Nucleus accumbens (tissue), 56 donors: Measurements from ENCODE around the gene SNX13.
"Not testable (repeated sequence)": the region's sequence is repeated elsewhere in the genome, so short reads cannot be mapped to it uniquely, and the experiment has no call there.

ENCODE experiments used
- DNase-seq, 56 donors: peaks; one replicate each; lab custom pipeline; 2025; lab: John Stamatoyannopoulos, UW

The SNX13 gene

GRCh38 chr7:17913250-17913649 is 27.0 kb downstream of the SNX13 start:
- DNase-seq, result no peak

DNA sequence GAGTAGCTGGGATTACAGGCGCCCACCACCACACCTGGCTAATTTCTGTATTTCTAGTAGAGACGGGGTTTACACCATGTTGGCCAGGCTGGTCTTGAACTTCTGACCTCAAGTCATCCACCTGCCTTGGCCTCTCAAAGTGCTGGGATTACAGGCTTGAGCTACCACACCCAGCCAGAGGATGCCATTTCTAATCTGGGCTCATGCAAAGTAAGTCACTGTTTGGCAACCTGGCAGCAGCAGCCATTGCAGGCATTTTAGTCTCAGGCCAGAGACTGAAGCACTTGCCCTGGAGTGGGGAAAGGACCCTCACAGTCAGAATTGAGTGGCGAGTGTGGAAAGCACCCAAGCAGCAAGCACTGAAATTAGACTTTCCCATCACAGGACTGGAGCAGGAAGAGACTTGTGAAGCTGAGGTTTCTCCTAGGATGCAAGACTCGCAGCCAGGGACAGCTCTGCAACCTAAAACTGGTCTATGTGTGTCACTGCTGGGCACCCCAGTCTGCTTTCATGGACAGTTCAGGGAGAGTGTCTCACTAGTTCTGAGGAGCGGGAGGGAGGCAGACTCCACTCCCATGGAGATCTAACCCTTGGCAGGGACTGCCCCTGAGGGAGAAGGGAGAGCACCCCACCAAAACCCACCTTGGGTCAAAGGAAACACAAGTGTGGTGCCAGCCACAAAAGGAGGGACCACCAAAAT is 27.6 kb downstream of the SNX13 start:
- no peak for DNase-seq

DNA sequence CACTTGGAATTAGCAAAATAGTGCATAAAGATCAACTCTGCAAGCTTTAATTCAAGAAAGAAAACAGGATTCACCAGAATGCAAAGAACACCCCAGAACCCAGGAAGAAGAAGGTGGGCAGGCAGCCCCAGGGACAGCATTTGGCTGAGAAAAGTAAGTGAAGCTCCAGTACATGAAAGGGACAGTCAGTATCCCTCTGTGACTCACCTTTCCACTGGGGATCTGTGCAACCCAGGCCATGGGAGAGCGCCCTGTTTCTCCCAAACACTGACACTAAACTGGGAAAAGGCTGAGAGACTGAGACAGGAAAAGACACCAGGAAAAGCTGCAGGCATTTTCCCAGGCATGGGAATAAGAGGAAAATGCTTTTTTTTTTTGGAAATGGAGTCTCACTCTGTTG is 28.2 kb downstream of the SNX13 start:
- DNase-seq, result no peak

DNA sequence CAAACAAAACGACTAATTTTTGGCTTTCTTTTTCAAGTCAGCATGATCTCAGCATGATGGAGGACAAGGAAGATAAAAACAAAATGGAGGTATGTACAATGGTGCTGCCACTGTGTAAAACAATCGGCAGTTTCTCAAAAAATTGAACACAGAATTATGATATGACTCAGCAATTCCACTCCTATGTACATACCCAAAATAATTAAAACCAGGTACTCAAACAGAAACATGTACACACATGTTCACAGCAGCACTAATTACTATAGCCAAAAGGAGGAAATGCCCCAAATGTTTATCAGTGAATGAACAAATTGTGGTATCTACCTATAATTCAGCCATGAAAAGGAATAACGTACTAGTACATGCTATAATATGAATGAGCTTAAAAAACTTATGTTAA is 29.9 kb downstream of the SNX13 start:
- no peak for DNase-seq

GRCh38 chr7:17909310-17909709 is 31.0 kb downstream of the SNX13 start:
- DNase-seq, result not testable (repeated sequence)

DNA sequence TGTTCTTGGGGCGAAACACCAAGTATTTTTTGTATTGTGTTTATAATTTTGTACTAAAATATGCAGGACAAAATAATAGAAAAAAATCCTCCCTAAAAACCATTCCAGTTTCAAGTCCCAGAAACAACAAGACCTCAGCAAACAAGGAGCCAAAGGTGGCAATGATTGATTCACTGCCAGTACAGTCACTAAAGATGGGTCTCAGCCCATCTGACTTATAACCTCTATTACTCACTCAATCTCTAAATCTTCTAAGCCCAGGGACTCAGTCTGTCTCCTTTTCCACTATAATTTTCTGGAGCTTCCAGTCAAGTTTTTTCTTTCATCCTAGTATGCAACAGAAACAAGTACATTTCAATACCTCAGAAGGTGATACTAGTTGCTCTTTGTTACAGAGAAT is 33.3 kb downstream of the SNX13 start:
- DNase-seq, result no peak

GRCh38 chr7:17903337-17903736 is 37.0 kb downstream of the SNX13 start:
- DNase-seq, result no peak

DNA sequence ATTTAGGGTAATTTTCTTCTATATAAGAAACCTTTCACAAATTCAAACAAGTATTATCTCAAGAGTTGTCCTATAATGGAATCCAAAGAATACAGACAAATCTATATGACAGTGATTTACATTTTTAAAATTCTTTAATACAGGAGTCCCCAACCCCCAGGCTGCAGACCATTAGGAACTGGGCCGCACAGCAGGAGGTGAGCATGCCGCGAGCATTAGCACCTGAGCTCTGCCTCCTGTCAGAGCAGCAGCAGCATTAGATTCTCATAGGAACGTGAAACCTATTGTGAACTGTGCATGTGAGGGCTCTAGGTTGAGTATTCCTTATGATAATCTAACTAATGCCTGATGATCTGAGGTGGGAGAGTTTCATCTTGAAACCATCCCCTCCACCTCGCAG is 37.7 kb downstream of the SNX13 start:
- no peak for DNase-seq

GRCh38 chr7:17900464-17900863 is 39.8 kb downstream of the SNX13 start:
- no peak for DNase-seq

DNA sequence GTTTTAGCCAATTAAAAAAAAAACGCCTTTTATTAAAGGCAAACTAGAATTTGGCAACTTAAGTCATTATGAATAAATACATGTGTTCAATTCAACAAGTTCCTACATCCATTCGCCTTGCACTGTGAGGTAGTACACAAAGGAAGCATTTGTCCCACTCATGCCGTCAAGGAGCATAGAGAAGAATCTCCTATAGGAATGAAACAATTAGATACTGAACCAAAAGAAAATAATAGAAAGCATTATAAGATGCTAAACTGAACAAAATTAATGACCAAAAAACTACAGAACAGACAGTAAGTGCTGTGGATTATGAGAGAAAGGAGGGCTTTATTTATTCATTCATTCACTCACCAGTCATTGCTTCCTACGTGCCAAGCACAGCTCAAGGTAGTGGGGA is 42.2 kb downstream of the SNX13 start:
- no peak for DNase-seq

GRCh38 chr7:17887286-17887685 is 53.0 kb downstream of the SNX13 start:
- DNase-seq, result no peak

DNA sequence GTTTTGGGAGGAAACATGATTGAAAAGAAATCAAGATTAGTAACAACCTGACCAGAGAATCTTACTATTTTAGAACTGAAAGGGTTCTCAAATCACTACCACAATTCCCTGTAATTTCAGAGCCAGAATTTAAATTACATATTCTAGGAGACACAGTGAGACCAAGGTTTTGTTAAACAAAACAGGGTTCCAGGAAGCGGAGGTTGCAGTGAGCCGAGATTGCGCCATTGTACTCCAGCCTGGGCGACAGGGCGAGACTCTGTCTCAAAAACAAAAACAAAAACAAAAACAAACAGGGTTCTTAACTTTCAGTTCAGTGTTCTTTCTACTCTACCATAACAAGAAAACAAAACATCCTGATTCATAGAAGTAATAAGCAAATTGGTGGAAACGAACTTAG is 57.6 kb downstream of the SNX13 start:
- no peak for DNase-seq

DNA sequence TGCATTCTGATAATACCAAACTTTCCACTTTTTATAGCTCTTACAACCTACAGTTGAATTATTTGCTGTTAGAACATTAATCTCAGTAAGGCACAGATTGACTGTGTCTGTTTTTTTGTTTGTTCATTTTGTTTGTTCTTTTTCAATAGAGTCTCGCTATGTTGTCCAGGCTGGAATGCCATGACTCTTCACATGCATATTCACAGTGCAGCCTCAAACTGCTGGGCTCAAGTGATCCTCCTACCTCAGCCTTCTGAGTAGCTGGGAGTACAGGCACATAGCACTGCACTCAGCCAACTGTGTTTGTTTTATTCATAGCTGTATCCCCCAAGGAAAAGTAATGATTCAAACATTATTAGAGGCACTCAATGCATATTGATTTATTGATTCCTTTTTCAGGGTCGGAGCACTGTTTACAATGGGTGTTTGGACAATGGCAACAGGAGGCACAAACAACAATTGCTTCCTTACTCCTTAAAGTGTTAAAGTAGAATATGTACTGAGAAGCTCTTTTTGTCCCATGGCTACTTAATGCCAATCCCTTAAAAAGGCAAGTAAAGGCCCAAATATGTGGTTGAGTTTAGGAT is 61.1 kb downstream of the SNX13 start:
- DNase-seq, result no peak

- no peak for DNase-seq
Measured at GRCh38 chr7:17878627-17879026, 61.7 kb downstream of the SNX13 start.

DNA sequence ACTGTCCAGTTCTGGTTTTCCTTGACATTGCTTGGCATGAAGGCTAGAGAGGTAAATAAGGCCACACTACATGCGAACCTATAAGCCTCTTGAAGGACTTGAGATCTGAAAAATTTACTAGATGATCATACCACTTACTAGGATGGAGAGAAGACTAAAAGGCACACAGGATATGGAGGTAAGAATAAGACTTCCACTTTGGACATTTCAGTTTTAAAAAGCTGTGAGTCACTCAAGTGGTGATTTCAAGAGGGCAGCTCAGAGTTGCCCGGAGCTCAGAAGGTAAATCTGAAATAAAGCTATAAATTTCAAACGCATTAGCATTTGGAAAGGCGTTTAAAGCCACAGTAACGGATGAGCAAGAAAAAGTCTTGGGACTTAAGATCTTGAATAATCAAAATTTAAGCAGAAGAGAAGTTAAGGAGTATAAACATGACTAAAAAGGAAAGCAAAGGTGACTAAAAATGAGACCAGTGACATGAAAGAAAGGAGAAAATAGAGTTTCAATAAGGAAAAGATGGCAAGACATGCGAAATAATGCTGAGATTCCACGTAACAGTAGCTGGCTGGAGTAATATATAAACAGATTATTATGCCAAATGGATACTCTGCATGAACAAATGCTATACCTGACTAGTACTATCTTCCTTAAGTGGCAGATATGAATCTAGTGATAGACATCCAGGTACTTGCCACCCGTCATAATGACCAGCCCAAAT is 68.3 kb downstream of the SNX13 start:
- no peak for DNase-seq

DNA sequence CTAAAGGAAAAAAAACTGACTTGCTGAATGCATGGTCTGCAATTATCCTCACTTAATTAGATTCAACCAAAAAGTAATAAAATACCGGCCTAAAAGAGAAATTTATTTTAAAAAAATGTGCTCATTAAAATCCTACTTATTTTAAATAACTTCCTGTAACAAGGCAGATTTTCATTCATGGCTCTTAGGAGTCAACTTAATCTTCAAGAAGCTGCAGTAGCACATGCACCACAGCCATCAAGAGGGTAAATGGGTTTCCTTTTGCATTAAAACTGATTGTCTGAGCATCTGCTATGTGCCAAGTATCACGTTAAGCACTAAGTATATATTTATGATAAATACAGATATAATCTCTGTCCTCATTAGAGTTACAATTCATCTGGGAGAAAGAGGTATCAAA is 69.9 kb downstream of the SNX13 start:
- DNase-seq, result no peak

DNA sequence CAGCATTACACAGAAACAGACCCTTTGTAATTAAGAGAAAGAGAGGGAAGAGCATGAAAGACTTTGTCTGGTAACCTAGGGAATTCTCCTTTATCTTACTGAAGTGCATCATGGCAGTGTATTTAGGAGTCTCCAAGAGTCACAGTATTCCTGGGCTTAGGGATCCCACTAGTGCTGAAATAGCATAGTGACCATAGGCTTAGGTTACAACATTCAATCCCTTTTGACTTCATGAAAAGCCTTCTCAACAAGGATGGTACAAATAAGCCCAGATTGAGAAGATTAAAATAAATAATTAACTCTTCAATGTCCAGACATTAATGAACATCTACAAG is 76.5 kb downstream of the SNX13 start:
- DNase-seq, result no peak

DNA sequence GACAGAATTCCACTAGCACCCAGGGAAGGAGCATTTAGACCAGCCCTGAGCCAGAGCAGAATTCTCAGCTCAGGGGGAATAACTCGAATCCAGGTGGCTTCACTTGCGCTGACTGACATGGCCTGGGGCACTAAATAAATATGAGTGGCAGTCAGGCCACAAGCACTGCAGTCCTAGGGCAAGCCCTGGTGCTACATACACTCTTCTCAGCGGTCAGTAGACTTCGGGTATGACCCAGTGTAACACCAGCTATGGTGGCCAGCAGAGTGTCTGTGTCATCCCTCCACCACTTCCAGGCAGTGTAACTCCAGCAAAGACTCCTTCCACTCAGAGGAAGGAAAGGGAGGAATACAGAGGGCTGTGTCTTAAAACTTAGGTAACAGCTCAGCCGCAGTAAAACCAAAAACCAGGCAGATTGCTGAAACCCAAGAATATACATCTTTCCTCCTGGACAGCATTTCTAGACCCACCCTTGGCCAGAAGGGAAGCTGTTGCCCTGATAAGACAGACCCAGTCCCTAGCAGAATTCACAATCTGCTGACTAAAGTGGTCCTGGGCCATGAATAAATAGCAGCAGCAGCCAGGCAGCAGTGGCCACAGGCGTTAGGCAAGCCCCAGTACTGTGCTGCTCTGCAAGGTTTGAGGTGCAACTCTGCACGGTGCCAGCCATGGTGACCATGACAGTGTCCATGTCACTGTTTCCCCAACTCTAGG is 77.0 kb downstream of the SNX13 start:
- no peak for DNase-seq

- no peak for DNase-seq
Measured at GRCh38 chr7:17856251-17856650, 84.0 kb downstream of the SNX13 start.

DNA sequence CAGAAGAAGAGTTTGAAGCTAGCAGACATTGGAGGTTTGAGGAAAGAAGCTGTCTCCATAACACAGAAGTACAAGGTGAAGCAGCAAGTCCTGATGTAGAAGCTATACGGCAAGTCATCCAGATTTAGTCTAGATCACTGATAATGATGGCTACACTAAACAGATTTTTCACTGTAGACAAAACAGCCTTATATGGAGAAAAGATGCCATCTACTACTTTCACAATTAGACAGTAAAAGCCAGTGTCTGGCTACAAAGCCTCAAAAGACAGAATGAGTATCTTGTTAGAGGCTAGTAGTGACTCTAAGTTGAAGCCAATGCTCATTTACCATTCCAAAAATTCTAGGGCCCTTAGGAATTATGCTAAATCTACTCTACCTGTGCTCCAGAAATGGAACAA is 85.1 kb downstream of the SNX13 start:
- DNase-seq, result no peak

GRCh38 chr7:17854261-17855047 is 85.8 kb downstream of the SNX13 start:
- no peak for DNase-seq
